Mucosa of stomach (tissue), 1 donor: ENCODE data around the gene DAB2IP.
"Not testable (repeated sequence)": the region's sequence is repeated elsewhere in the genome, so short reads cannot be mapped to it uniquely, and the experiment has no call there.

Experiments used
- H3K27me3 ChIP-seq: one replicate; pipeline ENCODE4 v1.7.0; 2013; ENCODE audit warnings: mild to moderate bottlenecking, low read length; ENCODE audit not compliant: control insufficient read depth, insufficient read depth
- H3K36me3 ChIP-seq: one replicate; pipeline ENCODE4 v1.7.0; 2013; ENCODE audit warnings: low read length; ENCODE audit not compliant: control insufficient read depth, insufficient read depth
- H3K4me1 ChIP-seq: one replicate; pipeline ENCODE4 v1.7.0; 2013; ENCODE audit warnings: mild to moderate bottlenecking, low read length; ENCODE audit not compliant: control insufficient read depth, insufficient read depth
- H3K4me3 ChIP-seq: one replicate; pipeline ENCODE4 v1.7.0; 2013; ENCODE audit warnings: low read length
- H3K9ac ChIP-seq: one replicate; pipeline ENCODE4 v1.7.0; 2013; ENCODE audit warnings: mild to moderate bottlenecking, low read length, moderate library complexity
- H3K9me3 ChIP-seq: one replicate; pipeline ENCODE4 v1.7.0; 2013; ENCODE audit warnings: mild to moderate bottlenecking, low read length, moderate library complexity; ENCODE audit not compliant: control insufficient read depth
- donor health status: Pancreatic carcinoma.

The DAB2IP gene

DNA sequence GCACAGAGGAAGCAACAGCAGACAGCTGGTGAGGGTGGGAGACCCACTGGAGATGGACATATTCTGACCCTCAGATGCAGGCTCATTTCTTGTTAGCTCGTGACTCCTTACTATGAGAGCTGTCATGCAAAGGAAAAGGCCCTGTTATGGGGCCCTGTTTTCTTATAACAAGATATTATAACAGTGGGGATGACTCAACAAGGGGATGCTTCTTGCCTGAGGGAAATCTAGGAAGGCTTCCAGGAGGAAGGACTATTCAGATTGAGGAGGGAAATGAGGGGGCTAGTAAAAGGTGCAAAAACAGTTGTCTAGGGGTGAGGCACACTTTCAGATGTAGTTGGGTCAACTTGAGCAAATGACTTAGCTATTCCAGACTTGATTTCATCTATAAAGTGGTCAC is 83.0 kb downstream of the DAB2IP start:
- no peaks in the 10 kb centered on the region for H3K36me3 ChIP-seq
- H3K9ac ChIP-seq = no peak overlapping the region
- H3K9me3 ChIP-seq = no peaks in the 10 kb centered on the region
- no peak overlapping the region for H3K4me3 ChIP-seq
- no peaks in the 10 kb centered on the region for H3K27me3 ChIP-seq
- peaks cover 82% of the 10 kb centered on the region for H3K4me1 ChIP-seq

DNA sequence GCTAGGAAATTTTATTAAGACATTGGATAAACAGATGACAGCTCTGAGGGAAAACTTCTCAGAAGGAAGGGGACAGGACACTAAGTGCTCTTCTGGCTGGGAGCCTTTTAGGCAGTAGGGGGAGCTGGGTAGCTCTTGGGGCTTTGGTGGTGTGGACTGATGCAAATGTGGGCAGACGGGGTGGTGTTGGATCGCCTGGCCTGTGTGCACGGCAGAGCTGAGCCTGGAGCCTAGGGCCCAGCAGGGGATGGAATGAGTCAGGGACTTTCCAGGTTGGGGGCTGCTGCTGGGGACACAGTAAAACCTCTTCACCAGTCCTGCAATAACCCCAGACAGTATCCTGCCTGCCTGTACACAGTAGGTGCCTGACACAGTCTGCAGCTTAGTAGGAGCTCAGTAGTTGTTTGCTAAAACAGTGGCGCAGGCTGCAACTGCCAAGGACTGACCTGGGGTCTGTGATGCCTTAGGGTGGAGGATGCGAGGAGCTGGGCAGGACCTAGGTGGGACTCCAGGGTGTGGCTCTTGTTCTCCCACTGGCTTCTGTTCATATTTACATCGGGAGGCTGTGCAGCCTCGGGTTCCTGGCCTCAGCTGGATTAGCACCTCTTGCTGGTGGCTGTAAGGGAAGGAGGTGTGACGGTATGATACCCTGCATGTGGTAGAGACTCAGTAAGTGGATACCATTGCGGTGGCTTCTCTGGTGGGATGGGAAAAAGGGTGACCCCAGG is 83.8 kb downstream of the DAB2IP start:
- Histone ChIP-seq H3K9ac (peak overlapping the region; percentile 75), H3K27me3 (no peaks in the 10 kb centered on the region), H3K36me3 (no peaks in the 10 kb centered on the region), H3K4me3 (peak overlapping the region; percentile 23), H3K4me1 (peaks cover 90% of the 10 kb centered on the region), H3K9me3 (no peaks in the 10 kb centered on the region)

DNA sequence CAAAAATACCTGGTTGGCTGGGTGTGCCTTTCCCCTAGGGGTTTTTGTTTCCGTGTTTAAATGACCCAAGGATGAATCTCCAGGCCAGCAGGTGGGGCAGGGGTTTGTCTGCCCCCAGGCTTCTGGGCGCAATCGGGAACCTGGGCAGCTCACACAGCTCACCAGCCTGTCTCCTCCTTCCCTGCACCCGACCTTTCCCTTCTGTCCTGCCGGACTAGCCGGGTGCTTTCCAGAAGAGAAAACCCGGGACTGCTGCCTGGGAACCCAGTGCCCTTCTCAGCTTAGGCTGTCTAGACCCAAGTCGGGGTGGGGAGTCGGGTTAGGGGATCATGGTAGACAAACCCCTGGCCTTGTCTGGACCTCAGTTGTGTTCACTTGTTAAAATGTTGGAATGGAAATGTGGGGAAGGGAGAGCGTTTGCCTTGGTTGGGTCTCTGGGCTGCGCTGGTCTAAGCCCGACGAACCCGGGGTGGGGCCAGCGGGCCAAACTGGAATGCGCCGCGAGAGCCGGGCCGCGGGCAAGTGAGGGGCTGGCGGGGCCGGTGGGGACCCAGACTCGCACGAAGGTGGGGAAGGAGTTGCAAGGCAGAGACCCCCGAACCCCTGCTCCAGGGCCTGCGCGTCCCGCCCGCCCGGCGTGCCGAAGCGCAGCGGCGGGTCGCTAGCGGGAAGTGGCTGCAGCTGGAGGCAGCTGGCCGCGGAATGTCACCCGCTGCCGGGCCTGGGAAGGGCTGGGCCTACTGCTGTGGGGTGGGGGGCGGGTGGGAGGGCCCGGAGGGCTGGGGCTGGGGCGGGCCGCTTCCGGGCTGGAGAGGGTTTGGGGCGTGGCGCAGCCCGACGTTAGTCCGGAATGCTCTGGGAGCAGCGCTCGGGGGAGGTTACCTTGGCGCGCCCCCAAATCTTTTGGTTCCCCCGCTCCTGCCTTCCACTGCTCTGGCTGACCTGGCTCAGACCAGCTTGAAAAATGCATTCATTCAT is 84.6 kb downstream of the DAB2IP start:
- no peaks in the 10 kb centered on the region for H3K36me3 ChIP-seq
- H3K27me3 ChIP-seq = no peaks in the 10 kb centered on the region
- peak overlapping the region; percentile 80 for H3K9ac ChIP-seq
- H3K4me1 ChIP-seq = peaks cover 97% of the 10 kb centered on the region
- peak overlapping the region; percentile 76 for H3K4me3 ChIP-seq
- no peaks in the 10 kb centered on the region for H3K9me3 ChIP-seq

DNA sequence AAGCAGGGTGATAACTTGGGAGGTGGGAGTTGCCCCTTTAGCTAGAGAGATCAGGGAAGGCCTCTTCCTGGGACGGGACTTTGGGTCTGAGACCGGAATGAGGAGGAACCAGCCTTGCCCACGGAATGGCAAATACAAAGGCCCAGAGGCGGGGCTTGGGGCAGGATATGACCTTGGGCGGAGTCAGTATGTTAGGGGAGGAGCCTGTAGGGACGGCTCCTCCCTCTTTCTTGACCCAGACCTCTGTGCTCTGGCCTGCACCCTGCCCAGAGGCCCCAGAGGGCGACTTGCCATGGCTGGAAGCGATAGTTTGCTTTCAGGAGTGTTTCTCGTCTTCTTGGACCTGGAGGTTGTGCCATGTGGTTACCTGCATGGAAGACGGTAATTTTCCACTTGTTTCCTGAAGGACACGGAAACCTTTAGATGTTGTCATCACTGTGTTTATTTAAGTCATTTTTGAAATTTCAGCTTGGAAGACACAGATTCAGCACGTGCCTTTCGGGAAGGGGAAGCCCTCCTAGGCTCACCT is 85.6 kb downstream of the DAB2IP start:
- Histone ChIP-seq H3K4me3 (peak overlapping the region; percentile 76), H3K27me3 (no peaks in the 10 kb centered on the region), H3K36me3 (no peaks in the 10 kb centered on the region), H3K9me3 (no peaks in the 10 kb centered on the region), H3K4me1 (peaks cover 97% of the 10 kb centered on the region), H3K9ac (peak overlapping the region; percentile 80)

DNA sequence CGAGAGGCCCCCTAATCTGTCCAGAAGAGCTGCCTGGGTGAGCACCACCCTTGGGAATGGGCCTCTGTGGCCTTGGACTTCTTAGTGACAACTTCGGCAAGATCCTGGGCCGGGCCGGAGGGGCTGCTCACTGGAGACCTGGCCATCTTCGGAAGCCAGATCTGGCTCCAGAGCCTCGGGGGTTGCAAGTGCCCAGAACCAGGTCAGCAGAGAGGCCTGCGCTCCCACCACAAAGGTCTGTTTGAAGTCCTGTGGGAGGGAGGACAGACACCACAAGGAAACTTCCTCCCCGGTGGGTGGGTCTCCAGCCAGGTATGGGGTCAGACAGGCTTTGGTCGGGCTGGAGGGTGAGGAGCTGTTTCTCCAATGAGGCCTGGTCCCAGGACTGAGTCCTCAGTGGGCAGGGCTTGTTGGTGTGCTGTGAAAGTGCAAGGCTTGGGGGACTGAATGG is 86.1 kb downstream of the DAB2IP start:
- H3K27me3 ChIP-seq = no peaks in the 10 kb centered on the region
- no peaks in the 10 kb centered on the region for H3K36me3 ChIP-seq
- H3K4me3 ChIP-seq = peak overlapping the region; percentile 76
- peaks cover 96% of the 10 kb centered on the region for H3K4me1 ChIP-seq
- H3K9ac ChIP-seq = peak overlapping the region; percentile 80
- H3K9me3 ChIP-seq = no peaks in the 10 kb centered on the region

DNA sequence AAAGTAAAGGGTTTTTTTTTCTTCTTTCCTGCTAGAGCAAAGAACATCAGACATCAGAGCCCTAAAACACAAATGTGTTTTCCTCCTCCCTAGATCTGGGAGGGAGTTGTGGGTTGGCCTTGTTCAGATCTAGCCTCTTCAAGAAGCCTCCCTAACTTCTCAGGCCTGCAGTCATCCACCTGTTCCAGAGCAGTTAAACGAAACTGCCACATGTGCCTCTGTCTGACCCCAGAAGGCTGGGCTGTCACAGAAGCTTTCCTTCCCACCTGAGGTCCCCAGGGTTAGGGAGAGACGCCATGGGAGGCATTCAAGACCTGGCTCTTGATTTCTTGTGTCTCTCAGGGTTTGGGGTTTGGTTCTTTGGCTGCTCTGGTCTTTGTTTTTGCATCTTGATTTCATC is 87.0 kb downstream of the DAB2IP start:
- H3K36me3 ChIP-seq = no peaks in the 10 kb centered on the region
- H3K27me3 ChIP-seq = no peaks in the 10 kb centered on the region
- no peaks in the 10 kb centered on the region for H3K9me3 ChIP-seq
- peak overlapping the region; percentile 76 for H3K4me3 ChIP-seq
- peak overlapping the region; percentile 80 for H3K9ac ChIP-seq
- H3K4me1 ChIP-seq = peaks cover 96% of the 10 kb centered on the region

DNA sequence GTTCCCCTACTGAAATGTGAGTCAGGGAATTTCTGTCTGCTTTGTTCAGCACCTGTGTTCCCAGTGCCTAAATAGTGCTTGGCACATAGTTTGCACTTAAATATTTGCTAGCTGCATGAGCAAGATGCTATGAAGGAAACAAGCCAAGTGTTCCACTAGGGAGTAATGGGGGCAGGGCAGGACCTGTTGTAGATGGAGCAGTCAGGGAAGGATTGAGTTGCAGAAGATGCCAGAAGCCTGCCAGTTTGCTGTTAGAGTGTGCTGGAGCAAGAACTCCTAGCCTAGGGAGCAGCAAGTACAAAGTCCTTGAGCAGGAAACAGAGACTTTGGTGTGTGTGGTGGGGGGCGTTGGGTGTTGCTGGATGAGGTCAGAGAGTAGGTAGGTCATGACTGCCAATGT is 87.5 kb downstream of the DAB2IP start:
- Histone ChIP-seq H3K9me3 (no peaks in the 10 kb centered on the region), H3K4me3 (no peak overlapping the region), H3K9ac (peak overlapping the region; percentile 3), H3K4me1 (peaks cover 94% of the 10 kb centered on the region), H3K36me3 (no peaks in the 10 kb centered on the region), H3K27me3 (no peaks in the 10 kb centered on the region)

DNA sequence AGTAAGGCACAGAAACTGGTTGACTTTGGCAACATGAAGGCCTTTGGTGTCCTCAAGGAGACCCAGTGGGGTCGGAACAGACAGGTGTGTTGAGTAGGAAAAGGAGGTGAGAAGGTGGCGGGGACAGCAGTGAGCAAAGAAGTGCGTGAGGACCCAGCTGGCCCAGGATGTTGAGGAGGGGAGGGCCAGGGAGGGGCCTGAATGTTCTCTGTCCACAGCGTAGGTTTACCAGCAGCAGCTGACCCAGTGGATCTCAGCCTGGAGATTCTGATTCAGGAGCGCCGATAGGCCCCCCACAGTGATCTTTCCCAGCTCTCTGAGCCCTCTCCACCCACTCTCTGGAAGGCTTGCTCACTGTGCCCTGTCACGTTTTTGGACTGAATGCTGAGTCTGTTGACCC is 88.5 kb downstream of the DAB2IP start:
- H3K4me1 ChIP-seq = peaks cover 94% of the 10 kb centered on the region
- no peaks in the 10 kb centered on the region for H3K36me3 ChIP-seq
- peak overlapping the region; percentile 3 for H3K9ac ChIP-seq
- no peak overlapping the region for H3K4me3 ChIP-seq
- H3K9me3 ChIP-seq = no peaks in the 10 kb centered on the region
- H3K27me3 ChIP-seq = no peaks in the 10 kb centered on the region

DNA sequence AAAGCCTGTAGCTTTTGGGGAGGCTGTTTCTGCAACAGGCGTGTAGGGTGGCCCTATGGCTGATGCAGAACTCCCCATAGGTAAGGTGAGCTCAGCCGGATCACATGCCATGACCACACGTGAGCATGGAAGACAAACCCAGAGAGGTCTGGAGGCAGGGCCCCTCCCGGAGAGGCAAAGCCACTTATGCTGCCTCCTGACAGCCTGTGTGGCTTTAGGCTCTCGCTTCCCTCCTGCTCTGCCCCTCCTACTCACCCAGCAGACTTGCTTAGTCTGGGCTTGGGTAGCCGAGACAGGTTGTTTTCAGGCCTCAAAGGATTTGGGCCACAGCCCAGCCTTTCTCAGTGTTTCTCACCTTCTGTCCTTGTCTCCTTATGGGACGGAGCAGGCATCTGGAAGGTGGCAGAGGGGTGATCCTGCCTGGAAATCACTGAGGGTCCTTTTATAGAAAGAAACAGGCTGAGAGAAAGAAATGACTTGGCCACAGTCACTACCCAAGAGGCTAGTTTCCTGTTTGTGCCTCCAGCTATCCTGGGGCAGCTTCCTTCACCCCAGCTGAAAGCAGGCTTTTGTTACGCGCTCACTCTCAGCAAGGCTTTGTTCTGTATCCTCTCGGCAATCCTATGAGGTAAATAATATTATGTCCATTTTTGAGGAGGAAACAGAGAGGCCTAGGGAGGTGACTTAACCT is 89.9 kb downstream of the DAB2IP start:
- no peak overlapping the region for H3K4me3 ChIP-seq
- no peaks in the 10 kb centered on the region for H3K27me3 ChIP-seq
- H3K9ac ChIP-seq = peak overlapping the region; percentile 54
- H3K4me1 ChIP-seq = peaks cover 94% of the 10 kb centered on the region
- H3K36me3 ChIP-seq = no peaks in the 10 kb centered on the region
- no peaks in the 10 kb centered on the region for H3K9me3 ChIP-seq

DNA sequence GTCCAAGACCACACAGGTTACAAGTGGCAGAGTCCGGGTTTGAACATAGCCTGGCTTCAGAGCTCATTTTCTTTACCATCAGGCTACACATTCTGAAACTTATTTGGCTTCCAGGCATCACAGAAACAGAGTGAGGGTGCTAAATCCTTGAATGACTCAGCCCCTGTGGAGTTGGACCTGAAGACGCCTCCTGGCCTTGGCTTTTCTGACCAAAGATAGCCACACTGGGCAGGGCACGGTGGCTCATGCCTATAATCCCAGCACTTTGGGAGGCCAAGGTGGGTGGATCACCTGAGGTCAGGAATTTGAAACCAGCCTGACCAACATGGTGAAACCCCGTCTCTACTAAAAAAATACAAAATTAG is 90.5 kb downstream of the DAB2IP start:
- Histone ChIP-seq H3K9ac (peak overlapping the region; percentile 54), H3K4me1 (peaks cover 95% of the 10 kb centered on the region)
- not testable (repeated sequence) for H3K27me3 ChIP-seq, H3K9me3 ChIP-seq, H3K36me3 ChIP-seq, H3K4me3 ChIP-seq

DNA sequence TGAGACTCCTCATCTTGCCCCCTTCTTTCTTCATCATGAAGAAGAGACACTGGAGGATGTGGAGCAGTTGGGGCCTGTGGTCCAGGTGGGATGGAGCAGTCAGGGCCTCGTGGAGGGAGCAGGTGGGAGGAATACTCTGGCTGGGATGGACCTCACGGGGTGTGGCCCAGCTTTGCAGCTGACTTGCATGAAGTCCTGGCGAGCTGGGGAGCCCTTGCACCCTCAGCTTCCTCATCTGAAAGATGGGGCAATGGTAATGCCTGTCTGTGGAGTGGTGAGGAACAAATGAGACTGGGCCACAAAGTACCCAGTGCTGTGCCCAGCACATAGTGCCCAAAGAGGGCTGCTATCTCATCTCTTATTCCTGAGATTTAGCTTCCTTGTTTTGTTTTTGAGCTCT is 91.5 kb downstream of the DAB2IP start:
- Histone ChIP-seq H3K36me3 (no peaks in the 10 kb centered on the region), H3K9me3 (no peaks in the 10 kb centered on the region), H3K4me1 (peaks cover 86% of the 10 kb centered on the region), H3K9ac (peak overlapping the region; percentile 86), H3K27me3 (no peaks in the 10 kb centered on the region), H3K4me3 (no peak overlapping the region)
